IPS-15b (cell line): ENCODE measurements around the gene MYD88.
"Not testable (repeated sequence)": the region's sequence is repeated elsewhere in the genome, so short reads cannot be mapped to it uniquely, and the experiment has no call there.

Experiments used
- H3K27me3 ChIP-seq: one replicate; pipeline ENCODE4 v1.6.1; 2013; ENCODE audit warnings: low read length; ENCODE audit not compliant: control insufficient read depth, insufficient read depth
- H3K36me3 ChIP-seq: one replicate; pipeline ENCODE4 v1.6.1; 2013; ENCODE audit warnings: low read length; ENCODE audit not compliant: control insufficient read depth, insufficient read depth
- H3K4me1 ChIP-seq: one replicate; pipeline ENCODE4 v1.6.1; 2013; ENCODE audit warnings: mild to moderate bottlenecking, low read length; ENCODE audit not compliant: control insufficient read depth, insufficient read depth
- H3K4me3 ChIP-seq: one replicate; pipeline ENCODE4 v1.5.1; 2013; ENCODE audit warnings: low read depth, low read length
- H3K9ac ChIP-seq: one replicate; pipeline ENCODE4 v1.6.1; 2013; ENCODE audit warnings: low read depth, mild to moderate bottlenecking, low read length
- H3K9me3 ChIP-seq: one replicate; pipeline ENCODE4 v1.6.1; 2013; ENCODE audit warnings: mild to moderate bottlenecking, low read length; ENCODE audit not compliant: control insufficient read depth, insufficient read depth

The MYD88 gene

DNA sequence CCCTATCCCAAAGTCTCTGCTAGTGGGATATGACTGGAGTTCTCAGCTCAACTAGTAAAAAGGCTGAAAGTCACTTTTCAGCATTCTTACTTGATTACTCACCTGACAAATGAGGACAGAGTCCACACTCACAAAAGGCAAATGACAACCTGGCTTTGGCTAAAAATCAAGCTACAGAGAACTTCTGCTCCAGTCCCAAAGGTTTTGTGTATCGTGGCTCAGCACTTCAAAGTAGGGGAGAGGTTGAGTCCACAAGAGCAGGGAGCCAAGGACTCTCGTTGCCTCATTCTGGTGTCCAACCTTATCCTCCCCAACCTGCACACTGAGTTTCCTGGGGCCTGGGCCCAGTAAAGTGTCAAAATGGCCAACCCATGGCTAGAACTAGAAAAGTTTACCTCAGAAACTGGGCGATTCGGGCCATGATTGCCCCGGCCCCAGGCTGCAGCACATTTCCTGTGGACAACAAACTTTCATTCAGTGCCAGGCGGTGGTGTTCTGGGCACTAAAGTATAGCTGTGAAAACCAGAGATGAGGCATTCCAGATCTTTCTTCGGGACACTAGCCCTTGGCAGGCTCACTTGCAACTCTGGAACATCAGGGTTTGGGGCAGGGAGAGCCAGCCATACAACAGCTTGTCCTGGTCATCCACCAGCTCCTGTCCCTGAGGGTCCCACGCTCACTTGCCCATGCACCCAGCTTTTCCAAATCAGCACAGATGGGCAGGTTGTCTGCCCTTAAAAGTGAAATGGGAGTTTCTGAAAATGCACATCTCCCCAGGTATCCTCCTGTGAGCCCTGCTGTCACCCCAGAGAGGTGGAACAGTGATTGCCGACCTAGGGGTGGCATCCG, 4.7 kb upstream of the MYD88 start:
- no peak overlapping the region for H3K4me3 ChIP-seq
- H3K9ac ChIP-seq, result no peak overlapping the region

DNA sequence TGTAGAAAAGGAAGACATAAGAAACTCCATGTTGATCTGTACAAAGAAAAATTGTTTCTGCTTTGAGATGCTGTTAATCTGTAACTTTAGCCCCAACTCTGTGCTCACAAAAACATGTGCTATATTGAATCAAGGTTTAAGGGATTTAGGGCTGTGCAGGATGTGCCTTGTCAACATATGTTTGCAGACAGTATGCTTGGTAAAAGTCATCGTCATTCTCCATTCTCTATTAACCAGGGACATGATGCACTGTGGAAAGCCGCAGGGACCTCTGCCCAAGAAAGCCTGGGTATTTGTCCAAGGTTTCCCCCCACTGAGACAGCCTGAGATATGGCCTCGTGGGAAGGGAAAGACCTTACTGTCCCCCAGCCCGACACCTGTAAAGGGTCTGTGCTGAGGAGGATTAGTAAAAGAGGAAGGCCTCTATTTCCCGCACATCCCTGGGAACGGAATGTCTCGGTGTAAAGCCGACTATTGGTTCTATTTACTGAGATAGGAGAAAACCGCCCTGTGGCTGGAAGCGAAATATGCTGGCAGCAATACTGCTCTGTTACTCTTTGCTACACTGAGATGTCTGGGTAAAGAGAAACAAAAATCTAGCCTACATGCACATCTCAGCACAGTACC, 3.8 kb upstream of the MYD88 start:
- peaks cover 13% of the 10 kb centered on the region for H3K36me3 ChIP-seq
- not testable (repeated sequence) for H3K9me3 ChIP-seq, H3K9ac ChIP-seq, H3K4me3 ChIP-seq, H3K27me3 ChIP-seq, H3K4me1 ChIP-seq

More for the DNA sequence above, 4.7 kb upstream of the MYD88 start:
- no peaks in the 10 kb centered on the region for H3K4me1 ChIP-seq
- H3K27me3 ChIP-seq, result no peaks in the 10 kb centered on the region
- H3K9me3 ChIP-seq, result no peaks in the 10 kb centered on the region
- H3K36me3 ChIP-seq, result peaks cover 19% of the 10 kb centered on the region

DNA sequence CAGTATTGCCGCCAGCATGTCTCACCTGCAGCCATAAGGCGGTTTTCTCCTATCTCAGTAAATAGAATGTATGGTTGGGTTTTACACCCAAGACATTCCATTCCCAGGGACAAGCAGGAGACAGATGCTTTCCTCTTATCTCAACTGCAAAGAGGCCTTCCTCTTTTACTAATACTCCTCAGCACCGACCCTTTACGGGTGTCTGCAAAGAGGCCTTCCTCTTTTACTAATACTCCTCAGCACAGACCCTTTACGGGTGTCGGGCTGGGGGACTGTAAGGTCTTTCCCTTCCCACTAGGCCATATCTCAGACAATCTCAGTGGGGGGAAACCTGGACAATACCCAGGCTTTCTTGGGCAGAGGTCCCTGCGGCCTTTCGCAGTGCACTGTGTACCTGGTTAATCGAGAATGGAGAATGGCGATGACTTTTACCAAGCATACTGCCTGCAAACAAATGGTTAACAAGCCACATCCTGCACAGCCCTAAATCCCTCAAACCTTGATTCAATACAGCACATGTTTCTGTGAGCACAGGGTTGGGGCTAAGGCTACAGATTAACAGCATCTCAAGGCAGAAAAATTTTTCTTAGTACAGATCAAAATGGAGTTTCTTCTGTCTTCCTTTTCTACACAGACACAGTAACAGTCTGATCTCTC, 2.7 kb upstream of the MYD88 start:
- Histone ChIP-seq H3K9ac (peak overlapping the region; percentile 90), H3K4me3 (peak overlapping the region; percentile 85), H3K36me3 (peaks cover 13% of the 10 kb centered on the region)
- H3K9me3 ChIP-seq, H3K27me3 ChIP-seq, H3K4me1 ChIP-seq: not testable (repeated sequence)

DNA sequence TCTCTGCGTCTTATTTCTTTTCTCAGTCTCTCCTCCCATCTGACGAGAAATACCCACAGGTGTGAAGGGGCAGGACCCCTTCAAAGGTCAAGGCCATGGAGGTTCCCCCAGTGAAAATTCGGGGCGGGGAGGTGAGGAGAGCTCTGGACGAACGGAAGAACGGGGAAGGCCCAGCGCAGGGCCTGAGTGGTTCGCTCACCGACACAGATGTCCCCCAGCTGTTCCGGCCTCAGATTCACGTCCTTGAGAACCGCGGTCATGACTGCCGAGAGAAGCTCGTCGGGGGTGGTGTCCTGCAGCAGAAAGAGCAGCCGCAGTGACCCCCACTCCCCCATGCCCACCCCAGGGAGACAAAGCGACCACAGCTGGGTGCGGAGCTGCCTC, 2.1 kb upstream of the MYD88 start:
- Histone ChIP-seq H3K27me3 (peaks cover 9% of the 10 kb centered on the region), H3K4me3 (peak overlapping the region; percentile 85), H3K9ac (peak overlapping the region; percentile 90), H3K4me1 (no peaks in the 10 kb centered on the region), H3K36me3 (peaks cover 13% of the 10 kb centered on the region), H3K9me3 (no peaks in the 10 kb centered on the region)

DNA sequence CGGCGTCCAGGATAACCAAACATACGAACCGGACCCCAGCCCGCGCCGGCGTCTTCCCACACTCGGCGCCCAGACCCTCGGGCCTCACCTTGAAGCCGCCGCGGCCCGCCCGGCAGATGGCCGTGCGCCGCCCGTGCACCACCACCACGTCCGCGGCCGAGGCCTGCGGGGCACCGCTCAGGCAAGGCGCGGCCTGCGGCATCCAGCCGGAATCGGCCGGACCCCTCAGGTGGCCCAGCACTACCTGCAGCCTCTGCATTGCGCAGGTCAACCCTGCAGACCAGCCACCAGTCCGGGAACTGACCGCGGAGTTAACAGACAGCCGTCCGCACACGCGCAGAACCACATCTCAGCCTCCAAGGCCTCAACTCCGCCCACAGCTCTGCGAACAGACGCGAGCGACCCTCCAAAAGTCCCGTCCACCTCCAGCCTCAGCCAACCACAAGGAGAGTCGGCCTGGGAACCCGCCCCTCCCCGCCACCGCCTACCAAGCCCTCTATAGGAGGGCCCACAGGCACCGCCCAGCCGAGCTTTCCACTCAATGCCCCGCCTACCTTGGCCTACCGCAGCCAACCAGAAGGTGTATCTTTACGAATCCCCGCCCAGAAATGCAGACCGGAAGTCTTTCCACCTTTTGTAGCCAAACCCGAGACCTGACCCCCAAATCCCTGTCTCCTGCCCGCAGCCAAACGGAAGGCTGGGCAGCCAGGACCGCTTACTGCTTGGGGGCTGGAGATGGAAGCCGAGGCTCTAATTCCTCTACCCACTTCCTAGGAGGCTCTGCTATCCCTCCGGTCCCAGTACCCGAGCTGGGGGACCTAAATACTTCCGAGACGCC, 1.5 kb upstream of the MYD88 start, which contains the start of gene ACAA1:
ACAA1 (minus strand) TSS at position 351 of the 838 bp plus-strand sequence; CDS start at position 259, 92 bp downstream.
- Histone ChIP-seq H3K27me3 (peaks cover 9% of the 10 kb centered on the region), H3K36me3 (peaks cover 16% of the 10 kb centered on the region), H3K9me3 (no peaks in the 10 kb centered on the region), H3K4me3 (peak within 1 kb of the TSS; percentile 85), H3K9ac (peak within 1 kb of the TSS; percentile 90), H3K4me1 (no peaks in the 10 kb centered on the region)

DNA sequence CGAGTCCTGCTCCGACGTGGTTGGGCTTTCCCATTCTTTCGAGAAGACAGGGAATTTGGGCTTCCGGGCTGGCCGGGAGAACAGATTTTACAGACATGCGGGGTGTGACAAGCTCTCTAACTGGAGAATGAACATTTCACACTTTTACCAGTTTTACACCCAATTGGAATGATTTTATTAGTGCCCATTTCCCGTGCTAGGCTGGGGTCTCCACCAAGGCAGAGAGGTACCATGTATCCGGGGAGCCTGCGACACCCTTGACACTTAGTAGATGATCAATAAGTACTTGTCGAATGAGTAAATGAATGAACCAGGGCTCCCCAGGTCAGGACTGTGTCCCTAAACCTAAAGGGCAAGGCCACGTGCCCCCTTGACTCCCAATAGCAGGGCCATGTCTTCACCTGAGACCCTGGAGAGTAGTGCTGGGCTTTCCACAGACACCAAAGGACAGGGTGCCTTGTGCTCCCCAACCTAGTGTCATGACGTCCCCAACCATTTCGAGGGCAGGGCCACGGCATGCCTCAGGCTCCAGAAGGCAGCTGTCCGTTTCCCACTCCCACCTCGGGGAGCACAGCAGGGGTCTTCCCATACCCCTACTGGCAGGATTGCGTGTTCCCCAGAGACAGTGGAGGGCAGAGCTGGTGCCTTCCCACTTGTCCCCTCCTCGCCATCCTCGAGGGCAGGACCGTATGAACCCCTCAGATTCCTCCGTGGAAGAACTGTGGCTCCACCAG, 679 bp upstream of the MYD88 start:
- Histone ChIP-seq H3K4me1 (no peaks in the 10 kb centered on the region), H3K9ac (peak overlapping the region; percentile 70), H3K9me3 (no peaks in the 10 kb centered on the region), H3K27me3 (peaks cover 9% of the 10 kb centered on the region), H3K36me3 (peaks cover 14% of the 10 kb centered on the region), H3K4me3 (peak overlapping the region; percentile 84)

DNA sequence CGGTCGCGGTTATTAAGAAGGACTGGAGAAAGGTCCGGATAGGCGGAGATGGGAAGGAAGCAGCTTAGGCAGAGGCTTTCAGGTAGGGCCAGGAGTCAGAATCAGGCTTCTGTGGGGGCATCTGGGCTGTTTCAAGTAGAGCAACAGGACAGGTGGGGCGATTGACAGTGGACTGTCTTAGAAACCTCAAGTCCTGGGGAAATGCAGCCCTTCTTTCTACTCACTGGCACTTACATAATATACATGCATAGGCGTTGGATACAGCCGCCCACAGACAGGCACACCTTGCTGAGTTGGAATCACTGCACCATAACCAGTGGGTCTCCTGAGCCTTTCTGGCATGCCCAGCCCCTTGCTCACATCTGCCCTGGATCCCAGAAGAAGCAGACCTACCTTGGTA, 730 bp downstream of the MYD88 start:
- H3K4me1 ChIP-seq, result no peaks in the 10 kb centered on the region
- peak overlapping the region; percentile 84 for H3K4me3 ChIP-seq
- H3K36me3 ChIP-seq, result peaks cover 11% of the 10 kb centered on the region
- H3K27me3 ChIP-seq, result peaks cover 9% of the 10 kb centered on the region
- no peaks in the 10 kb centered on the region for H3K9me3 ChIP-seq
- H3K9ac ChIP-seq, result peak overlapping the region; percentile 51

DNA sequence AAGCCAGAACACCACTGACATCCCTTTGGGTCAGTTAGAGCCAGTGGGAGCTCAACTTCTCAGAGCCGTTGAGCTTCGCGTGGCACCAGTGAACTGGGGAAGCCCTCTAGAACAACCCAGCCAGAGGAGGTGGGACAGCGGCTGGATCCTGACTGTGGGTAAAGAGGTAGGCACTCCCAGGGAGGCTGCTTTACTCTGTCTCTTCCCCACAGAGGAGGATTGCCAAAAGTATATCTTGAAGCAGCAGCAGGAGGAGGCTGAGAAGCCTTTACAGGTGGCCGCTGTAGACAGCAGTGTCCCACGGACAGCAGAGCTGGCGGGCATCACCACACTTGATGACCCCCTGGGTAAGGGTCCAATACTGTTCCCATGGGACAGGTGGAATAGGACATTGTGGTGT, 1.2 kb downstream of the MYD88 start:
- no peaks in the 10 kb centered on the region for H3K9me3 ChIP-seq
- peaks cover 9% of the 10 kb centered on the region for H3K27me3 ChIP-seq
- peaks cover 11% of the 10 kb centered on the region for H3K36me3 ChIP-seq
- H3K4me3 ChIP-seq, result peak overlapping the region; percentile 84
- H3K9ac ChIP-seq, result peak overlapping the region; percentile 51
- no peaks in the 10 kb centered on the region for H3K4me1 ChIP-seq

DNA sequence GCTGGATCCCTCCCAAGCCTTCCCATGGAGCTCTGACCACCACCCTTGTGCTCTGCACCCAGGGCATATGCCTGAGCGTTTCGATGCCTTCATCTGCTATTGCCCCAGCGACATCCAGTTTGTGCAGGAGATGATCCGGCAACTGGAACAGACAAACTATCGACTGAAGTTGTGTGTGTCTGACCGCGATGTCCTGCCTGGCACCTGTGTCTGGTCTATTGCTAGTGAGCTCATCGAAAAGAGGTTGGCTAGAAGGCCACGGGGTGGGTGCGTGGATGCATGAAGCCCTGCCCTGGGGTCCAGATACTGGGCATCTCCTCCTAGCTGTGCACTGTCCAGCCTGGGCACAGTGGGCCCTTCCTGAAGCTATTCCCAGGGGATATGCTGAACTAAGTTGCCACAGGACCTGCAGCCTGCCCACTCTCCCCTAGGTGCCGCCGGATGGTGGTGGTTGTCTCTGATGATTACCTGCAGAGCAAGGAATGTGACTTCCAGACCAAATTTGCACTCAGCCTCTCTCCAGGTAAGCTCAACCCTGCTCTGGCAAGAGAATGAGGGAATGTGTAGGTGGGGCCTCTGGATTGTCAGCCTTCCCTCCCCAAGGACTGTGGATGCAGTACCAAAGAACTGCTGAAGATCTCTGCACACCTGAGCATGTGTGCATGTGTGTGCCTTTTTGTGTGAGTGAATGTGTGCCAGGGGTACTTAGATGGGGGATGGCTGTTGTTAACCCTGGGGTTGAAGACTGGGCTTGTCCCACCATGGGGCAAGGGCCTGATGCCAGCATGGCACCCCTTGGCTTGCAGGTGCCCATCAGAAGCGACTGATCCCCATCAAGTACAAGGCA, 2.1 kb downstream of the MYD88 start:
- peaks cover 9% of the 10 kb centered on the region for H3K27me3 ChIP-seq
- no peak overlapping the region for H3K4me3 ChIP-seq
- no peak overlapping the region for H3K9ac ChIP-seq
- H3K4me1 ChIP-seq, result no peaks in the 10 kb centered on the region
- peaks cover 11% of the 10 kb centered on the region for H3K36me3 ChIP-seq
- H3K9me3 ChIP-seq, result no peaks in the 10 kb centered on the region

DNA sequence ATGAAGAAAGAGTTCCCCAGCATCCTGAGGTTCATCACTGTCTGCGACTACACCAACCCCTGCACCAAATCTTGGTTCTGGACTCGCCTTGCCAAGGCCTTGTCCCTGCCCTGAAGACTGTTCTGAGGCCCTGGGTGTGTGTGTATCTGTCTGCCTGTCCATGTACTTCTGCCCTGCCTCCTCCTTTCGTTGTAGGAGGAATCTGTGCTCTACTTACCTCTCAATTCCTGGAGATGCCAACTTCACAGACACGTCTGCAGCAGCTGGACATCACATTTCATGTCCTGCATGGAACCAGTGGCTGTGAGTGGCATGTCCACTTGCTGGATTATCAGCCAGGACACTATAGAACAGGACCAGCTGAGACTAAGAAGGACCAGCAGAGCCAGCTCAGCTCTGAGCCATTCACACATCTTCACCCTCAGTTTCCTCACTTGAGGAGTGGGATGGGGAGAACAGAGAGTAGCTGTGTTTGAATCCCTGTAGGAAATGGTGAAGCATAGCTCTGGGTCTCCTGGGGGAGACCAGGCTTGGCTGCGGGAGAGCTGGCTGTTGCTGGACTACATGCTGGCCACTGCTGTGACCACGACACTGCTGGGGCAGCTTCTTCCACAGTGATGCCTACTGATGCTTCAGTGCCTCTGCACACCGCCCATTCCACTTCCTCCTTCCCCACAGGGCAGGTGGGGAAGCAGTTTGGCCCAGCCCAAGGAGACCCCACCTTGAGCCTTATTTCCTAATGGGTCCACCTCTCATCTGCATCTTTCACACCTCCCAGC, 2.9 kb downstream of the MYD88 start:
- no peak overlapping the region for H3K9ac ChIP-seq

More for the DNA sequence above, 2.9 kb downstream of the MYD88 start:
- no peak overlapping the region for H3K4me3 ChIP-seq
- no peaks in the 10 kb centered on the region for H3K4me1 ChIP-seq
- H3K36me3 ChIP-seq, result peaks cover 11% of the 10 kb centered on the region
- H3K9me3 ChIP-seq, result no peaks in the 10 kb centered on the region
- H3K27me3 ChIP-seq, result peaks cover 9% of the 10 kb centered on the region
